H54 (cell line): Measurements from ENCODE around the gene DCTN3.

Experiments used
- DNase-seq: peaks from one replicate; pipeline ENCODE4 v3.0.0; 2011; ENCODE audit warnings: low spot score, mixed read lengths; ENCODE audit not compliant: insufficient read length
- FAIRE-seq: peaks from 3 replicates; lab custom pipeline; 2011; peaks lifted over from hg19 to GRCh38; lab: Jason Lieb, UNC
- POLR2A ChIP-seq: IDR thresholded peaks from 2 replicates; pipeline ENCODE4 v1.6.1; 2011; ENCODE audit warnings: low read depth, mild to moderate bottlenecking, low read length

The DCTN3 gene

GRCh38 chr9:34585946-34586669, 34.2 kb downstream of the DCTN3 start:
- FAIRE-seq = no peak
- no peak for TF ChIP-seq POLR2A
- no peak for DNase-seq

- no peak for DNase-seq
- no peak for TF ChIP-seq POLR2A
- FAIRE-seq = no peak
Measured at GRCh38 chr9:34584970-34585369, 35.3 kb downstream of the DCTN3 start.

GRCh38 chr9:34582787-34583186, 37.5 kb downstream of the DCTN3 start:
- FAIRE-seq = no peak
- DNase-seq = no peak
- no peak for TF ChIP-seq POLR2A

GRCh38 chr9:34581318-34581717, 39.0 kb downstream of the DCTN3 start:
- DNase-seq (no peak), FAIRE-seq (no peak)
- TF ChIP-seq POLR2A = no peak

- FAIRE-seq = no peak
- DNase-seq = no peak
- TF ChIP-seq POLR2A = no peak
Measured at GRCh38 chr9:34580358-34580757, 39.9 kb downstream of the DCTN3 start.

GRCh38 chr9:34579808-34580163, 40.5 kb downstream of the DCTN3 start:
- no peak for TF ChIP-seq POLR2A
- no peak for DNase-seq
- FAIRE-seq = no peak

GRCh38 chr9:34579104-34579807, 41.0 kb downstream of the DCTN3 start:
- FAIRE-seq (no peak), DNase-seq (no peak)
- no peak for TF ChIP-seq POLR2A

- FAIRE-seq (no peak), DNase-seq (no peak)
- no peak for TF ChIP-seq POLR2A
Measured at GRCh38 chr9:34578241-34579103, 41.8 kb downstream of the DCTN3 start.

GRCh38 chr9:34577400-34578240, 42.7 kb downstream of the DCTN3 start:
- no peak for FAIRE-seq
- DNase-seq = no peak

GRCh38 chr9:34576597-34577399, 43.5 kb downstream of the DCTN3 start:
- FAIRE-seq = no peak
- TF ChIP-seq POLR2A = no peak
- no peak for DNase-seq

More at GRCh38 chr9:34577400-34578240, 42.7 kb downstream of the DCTN3 start:
- TF ChIP-seq POLR2A = no peak

GRCh38 chr9:34575862-34576596, 44.3 kb downstream of the DCTN3 start:
- no peak for FAIRE-seq
- no peak for DNase-seq
- TF ChIP-seq POLR2A = no peak

GRCh38 chr9:34575241-34575640, 45.1 kb downstream of the DCTN3 start:
- no peak for TF ChIP-seq POLR2A
- FAIRE-seq = no peak
- DNase-seq = no peak
